Activated T-cell treated with anti-CD3 and anti-CD28 coated beads for 48 hours (primary cell): ENCODE measurements around the gene PYGM.

ENCODE experiments used
- DNase-seq: peaks from one replicate; pipeline ENCODE4 v3.0.0-alpha.2; 2020; ENCODE audit warnings: low read depth

PYGM gene

GRCh38 chr11:64767344-64768299 is 7.8 kb upstream of the PYGM start:
- no peak for DNase-seq

GRCh38 chr11:64766881-64767280 is 7.1 kb upstream of the PYGM start:
- DNase-seq: no peak

- DNase-seq: no peak
These were observed 6.3 kb upstream of the PYGM start for GRCh38 chr11:64765851-64766665.

- DNase-seq: no peak
These were observed 5.6 kb upstream of the PYGM start for GRCh38 chr11:64765291-64765850.

- DNase-seq: no peak
These were observed 5.0 kb upstream of the PYGM start for GRCh38 chr11:64764753-64765152.

- no peak for DNase-seq
These were observed 4.4 kb upstream of the PYGM start for GRCh38 chr11:64764040-64764611.

GRCh38 chr11:64763526-64764039 is 3.8 kb upstream of the PYGM start:
- no peak for DNase-seq

GRCh38 chr11:64762674-64763525 is 3.1 kb upstream of the PYGM start:
- DNase-seq: no peak

- DNase-seq: no peak
These were observed 2.5 kb upstream of the PYGM start for GRCh38 chr11:64762277-64762673.

GRCh38 chr11:64760759-64761420 is 1.1 kb upstream of the PYGM start:
- DNase-seq: no peak

GRCh38 chr11:64759131-64759721 is 548 bp downstream of the PYGM start:
- DNase-seq: no peak

- no peak for DNase-seq
These were observed 1.3 kb downstream of the PYGM start for GRCh38 chr11:64758330-64759079.

- no peak for DNase-seq
These were observed 2.0 kb downstream of the PYGM start for GRCh38 chr11:64757549-64758329.

- DNase-seq: no peak
These were observed 4.0 kb downstream of the PYGM start for GRCh38 chr11:64755681-64756361.

GRCh38 chr11:64754919-64755662 is 4.7 kb downstream of the PYGM start:
- no peak for DNase-seq

- no peak for DNase-seq
These were observed 5.5 kb downstream of the PYGM start for GRCh38 chr11:64754124-64754918.
